Measurements from ENCODE around the gene NRAP. TPM values are rescaled to one million over a fixed set of nuclear protein-coding genes. Genes with fewer than 3 reads are reported as not detected.

NRAP gene
- total and polyA plus RNA-seq, 2 of the 8 experiments (the other 6 are each of a cell fraction or from before 2014, with no cell fraction given): not detected

- no peak overlapping the region for H2AFZ ChIP-seq (ENCODE audit: low read length)
- no peak overlapping the region for H3K9ac ChIP-seq (replicated peaks in 1 of 4; ENCODE audit: extremely low read depth in 1 of 4, low read depth in 3 of 4, low read length in 3 of 4)
- no peak overlapping the region for H3K27ac ChIP-seq (ENCODE audit: low read depth, low read length)
- WGBS, 2 experiments (ENCODE audit: extremely low coverage in 1 of 2, insufficient coverage in 1 of 2, insufficient read length in 1 of 2, insufficient replicate concordance in 2 of 2, low coverage in 1 of 2, low lambda C conversion rate in 2 of 2, missing lambda C conversion rate in 1 of 2): 91% methylated on average over 8 of the region's 8 CpGs; no CpG with 5 or more reads in 1 of the 2 experiments
- no peaks in the 10 kb centered on the region for H4K20me1 ChIP-seq (replicated peaks in 1 of 2; ENCODE audit: control insufficient read depth in 1 of 2, insufficient read depth in 2 of 2, low read length in 2 of 2)
- no peak overlapping the region for H4K91ac ChIP-seq (replicated peaks; ENCODE audit: insufficient read length, low read length)
- no peaks in the 10 kb centered on the region; a peak in 2 of 7 replicates for H3K27me3 ChIP-seq (replicated peaks in 1 of 4; ENCODE audit: control insufficient read depth in 3 of 4, extremely low read depth in 1 of 4, insufficient read depth in 3 of 4, low read length in 3 of 4)
- peaks cover 0 to 18% (median 12%) of the 10 kb centered on the region in 4 experiments; a peak in 4 of 7 replicates for H3K4me1 ChIP-seq (replicated peaks in 1 of 4; ENCODE audit: control insufficient read depth in 3 of 4, insufficient read depth in 4 of 4, low read length in 3 of 4)
- no peak overlapping the region for H3K14ac ChIP-seq (ENCODE audit: insufficient read length)
- no peak overlapping the region for H4K8ac ChIP-seq (ENCODE audit: extremely low read depth, insufficient read depth, low read length)
- H3K23ac ChIP-seq (ENCODE audit: insufficient read length): no peak overlapping the region
- no peaks in the 10 kb centered on the region for H3K79me1 ChIP-seq (ENCODE audit: low read depth, low read length)
- no peak overlapping the region for H2BK20ac ChIP-seq (ENCODE audit: low read length)
- H2BK5ac ChIP-seq (ENCODE audit: low read depth, low read length): no peak overlapping the region
- H3K4me3 ChIP-seq (ENCODE audit: extremely low read depth in 1 of 4, insufficient read depth in 2 of 4, low read depth in 3 of 4, low read length in 4 of 4): no peak overlapping the region
- FAIRE-seq (no peak), DNase-seq (ENCODE audit: low read depth in 1 of 2, low spot score in 2 of 2) (no peak)
- no peaks in the 10 kb centered on the region for H3K9me3 ChIP-seq (ENCODE audit: insufficient read depth in 2 of 2, low read depth in 1 of 2, low read length in 1 of 2)
- no peak overlapping the region for H3K56ac ChIP-seq (replicated peaks; ENCODE audit: insufficient read length, low read depth, low read length)
- peaks cover 3% of the 10 kb centered on the region; the same call in 1 of the 2 replicates for H3K23me2 ChIP-seq (ENCODE audit: low read depth, low read length)
- no peak overlapping the region for H3K18ac ChIP-seq (ENCODE audit: extremely low read depth, low read length)
- POLR2A ChIA-PET (ENCODE audit: partially characterized antibody): no interaction called here
- no peak overlapping the region for H2BK120ac ChIP-seq (replicated peaks; ENCODE audit: low read depth, low read length)
- no peak overlapping the region for H3K4ac ChIP-seq (replicated peaks; ENCODE audit: insufficient read length, low read depth, low read length)
- no peaks in the 10 kb centered on the region for H3K36me3 ChIP-seq (ENCODE audit: control insufficient read depth in 2 of 4, insufficient read depth in 4 of 4, low read length in 3 of 4)
- CTCF ChIA-PET (ENCODE audit: partially characterized antibody): interaction anchor here (0.6 to 1.4 kb wide), 6 partner anchors 11 to 587 kb away, joined by 3 read pairs; no protein-coding TSS in a partner anchor
- H3K79me2 ChIP-seq (ENCODE audit: control insufficient read depth in 1 of 2, insufficient read depth in 2 of 2, low read length in 2 of 2): no peaks in the 10 kb centered on the region
- no peak overlapping the region for H4K5ac ChIP-seq (ENCODE audit: insufficient read length, low read depth, low read length)
- no peak overlapping the region for H2BK12ac ChIP-seq (ENCODE audit: low read depth, low read length)
- H2AK5ac ChIP-seq (ENCODE audit: low read depth, low read length): no peak overlapping the region
- H2BK15ac ChIP-seq (ENCODE audit: low read length): no peak overlapping the region
- H3K4me2 ChIP-seq (ENCODE audit: insufficient read depth in 1 of 2, low read depth in 2 of 2, low read length in 2 of 2): no peak overlapping the region
- no peak for TF ChIP-seq EGR1 (IDR thresholded peaks at IDR 0.05; ENCODE audit: borderline replicate concordance, low read depth, low read length)
- no peak for TF ChIP-seq USF2 (IDR thresholded peaks at IDR 0.05; ENCODE audit: low read length)
- TF ChIP-seq KDM4A (IDR thresholded peaks at IDR 0.05; ENCODE audit: low read depth, low read length, severe bottlenecking): no peak
- TF ChIP-seq TBP (IDR thresholded peaks at IDR 0.05; ENCODE audit: low read depth, low read length): no peak
- no peak for TF ChIP-seq RAD21 (IDR thresholded peaks at IDR 0.05 in 1 of 2, conservative IDR thresholded peaks at IDR 0.05 in 1 of 2; ENCODE audit: low read depth in 2 of 2, low read length in 2 of 2)
- TF ChIP-seq PHF8 (conservative IDR thresholded peaks at IDR 0.05; ENCODE audit: low read depth, low read length): no peak
- no peak for TF ChIP-seq POLR2AphosphoS5 (IDR thresholded peaks at IDR 0.05; ENCODE audit: low read depth, low read length)
- TF ChIP-seq GABPA (IDR thresholded peaks at IDR 0.05; ENCODE audit: borderline replicate concordance, insufficient read depth, low read length): no peak
- no peak for TF ChIP-seq HDAC2 (IDR thresholded peaks at IDR 0.05; ENCODE audit: borderline replicate concordance in 1 of 2, low read depth in 2 of 2, low read length in 2 of 2)
- no peak for TF ChIP-seq EP300 (IDR thresholded peaks at IDR 0.05; ENCODE audit: borderline replicate concordance in 1 of 2, low read depth in 2 of 2, low read length in 2 of 2)
- no peak for TF ChIP-seq KDM5A (IDR thresholded peaks at IDR 0.05; ENCODE audit: low read length)
- TF ChIP-seq HDAC6 (IDR thresholded peaks at IDR 0.05; ENCODE audit: low read depth, low read length): no peak
Observed at GRCh38 chr10:113621799-113622198, 42.0 kb downstream of the NRAP start.
